Stomach (tissue), 9 donors: ENCODE data around the gene ATAD2B. TPM values are rescaled to one million over a fixed set of nuclear protein-coding genes. Genes with fewer than 3 reads are reported as not detected.

Experiments
- DNase-seq, 2 donors: peaks; one replicate each; pipeline versions ENCODE4 v3.0.0 to v3.0.0-alpha.2; 2013 to 2019
- H3K27ac ChIP-seq, 5 donors: fragments of 200-600 bp in 4 of 5; sonication (generic) in 4 of 5; one replicate each; pipeline ENCODE4 v1.5.1; 2013 to 2019; ENCODE audit warnings: mild to moderate bottlenecking in 1 of 5, moderate library complexity in 1 of 5
- H3K27me3 ChIP-seq, 3 donors: fragments of 200-600 bp; sonication (generic); one replicate each; pipeline ENCODE4 v1.5.1; 2017 to 2019; ENCODE audit warnings: mixed run types in 1 of 3
- H3K36me3 ChIP-seq, 4 donors: fragments of 200-600 bp; sonication (generic); 1 replicate in 3 of 4; 2 replicates in 1 of 4; pipeline ENCODE4 v1.5.1; 2016 to 2019
- H3K4me1 ChIP-seq, 4 donors: fragments of 200-600 bp; sonication (generic); one replicate each; pipeline ENCODE4 v1.5.1; 2016 to 2019
- H3K4me3 ChIP-seq, 4 donors: fragments of 200-600 bp; sonication (generic) in 3 of 4; one replicate each; pipeline ENCODE4 v1.5.1; 2016 to 2019; ENCODE audit warnings: mild to moderate bottlenecking in 1 of 4
- H3K9me3 ChIP-seq, 4 donors: fragments of 200-600 bp; sonication (generic); one replicate each; pipeline ENCODE4 v1.5.1; 2016 to 2019
- CTCF ChIP-seq, 7 experiments: fragments of 450-650 bp in 4 of 7; fragments of 200-600 bp in 3 of 7; sonication (generic) in 3 of 7; IDR thresholded peaks; one replicate each; pipeline ENCODE4 v1.5.1; 2016 to 2019; ENCODE audit warnings: antibody characterized with exemption in 7 of 7, control low read depth in 2 of 7, mild to moderate bottlenecking in 1 of 7
- EP300 ChIP-seq: sonication (generic); formaldehyde crosslinking; IDR thresholded peaks from one replicate; pipeline ENCODE4 v1.6.1; 2017; ENCODE audit warnings: antibody characterized with exemption
- POLR2A ChIP-seq, 4 donors: fragments of 450-650 bp; IDR thresholded peaks; one replicate each; pipeline ENCODE4 v1.6.1; 2016; ENCODE audit warnings: antibody characterized with exemption in 4 of 4, control low read depth in 2 of 4, mild to moderate bottlenecking in 1 of 4, moderate library complexity in 1 of 4
- POLR2AphosphoS5 ChIP-seq, 3 donors: sonication (generic); formaldehyde crosslinking; IDR thresholded peaks; one replicate each; pipeline ENCODE4 v1.6.1; 2016; ENCODE audit warnings: antibody characterized with exemption in 3 of 3
- WGBS, 5 donors: extraction: QIAGEN DNeasy Blood & Tissue Kit in 3 of 5; methylation state at CpG; one replicate each; pipeline versions ENCODE4 v1.1.5 to v1.1.7; 2013 to 2018; 5-methylcytosine and 5-hydroxymethylcytosine counted together
- intact Hi-C: fragments of 100-400 bp; cut with DNase I; formaldehyde crosslinking; loops from one replicate; pipeline ENCODE4 v1.15.1; 2023; ENCODE audit warnings: low total_unique reads
- polyA plus RNA-seq, 3 donors: library from polyadenylated mRNA; stranded (reverse); fragments of 200-250 nt; gene quantifications; one replicate each; pipeline ENCODE4 v1.2.3, GENCODE V29; 2013
- total RNA-seq, 5 donors: library from RNA; depleted of rRNA; stranded (reverse); fragments of >200 nt; gene quantifications; one replicate each; pipeline versions ENCODE4 v1.1.0 to v1.2.3, GENCODE V29; 2014 to 2016
- donor health status: healthy with polysubstance abuse.
- donor health status: Bipolar disorder and iron deficiency.
- donor health status: healthy.

The ATAD2B gene
- total and polyA plus RNA-seq, 8 donors = 2.0 to 67.0 (median 17.2) TPM

- Histone ChIP-seq H3K27me3 (no peaks in the 10 kb centered on the region), H3K36me3 (peaks cover 5 to 28% (median 23%) of the 10 kb centered on the region in 4 donors), H3K27ac (no peak overlapping the region), H3K4me1 (peaks cover 0 to 5% (median 0%) of the 10 kb centered on the region in 4 donors), H3K9me3 (no peaks in the 10 kb centered on the region), H3K4me3 (no peak overlapping the region)
- 80 to 95% (median 93%) methylated on average over 1 of the region's 1 CpG for WGBS, 5 donors
- intact Hi-C loops = no loop called here
- TF ChIP-seq POLR2A (IDR thresholded peaks at IDR 0.05) = no peak
- no peak for TF ChIP-seq EP300
- TF ChIP-seq CTCF (IDR thresholded peaks at IDR 0.05) = no peak
- no peak for TF ChIP-seq POLR2AphosphoS5 (IDR thresholded peaks at IDR 0.05)
- no peak for DNase-seq
Observed at GRCh38 chr2:23838996-23839395, 87.9 kb downstream of the ATAD2B start.

GRCh38 chr2:23838581-23838980 is 88.3 kb downstream of the ATAD2B start:
- Histone ChIP-seq H3K36me3 (peaks cover 5 to 28% (median 23%) of the 10 kb centered on the region in 4 donors), H3K9me3 (no peaks in the 10 kb centered on the region), H3K4me3 (no peak overlapping the region), H3K27ac (no peak overlapping the region), H3K4me1 (peaks cover 0 to 2% (median 0%) of the 10 kb centered on the region in 4 donors), H3K27me3 (no peaks in the 10 kb centered on the region)
- WGBS, 5 donors = 53 to 71% (median 66%) methylated on average over 1 of the region's 1 CpG
- DNase-seq = no peak
- no peak for TF ChIP-seq EP300
- TF ChIP-seq POLR2AphosphoS5 (IDR thresholded peaks at IDR 0.05) = no peak
- no peak for TF ChIP-seq CTCF (IDR thresholded peaks at IDR 0.05)
- no peak for TF ChIP-seq POLR2A (IDR thresholded peaks at IDR 0.05)
- intact Hi-C loops = no loop called here

- Histone ChIP-seq H3K27me3 (no peaks in the 10 kb centered on the region), H3K4me1 (no peaks in the 10 kb centered on the region), H3K36me3 (peaks cover 5 to 29% (median 23%) of the 10 kb centered on the region in 4 donors), H3K4me3 (no peak overlapping the region), H3K27ac (no peak overlapping the region), H3K9me3 (no peaks in the 10 kb centered on the region)
- TF ChIP-seq POLR2A (IDR thresholded peaks at IDR 0.05) (no peak), EP300 (no peak), POLR2AphosphoS5 (IDR thresholded peaks at IDR 0.05) (no peak), CTCF (IDR thresholded peaks at IDR 0.05) (no peak)
- intact Hi-C loops = no loop called here
- 96 to 100% (median 98%) methylated on average over 1 of the region's 1 CpG for WGBS, 5 donors
- DNase-seq = no peak
Observed at GRCh38 chr2:23837871-23838270, 89.1 kb downstream of the ATAD2B start.

GRCh38 chr2:23836971-23837565 is 89.9 kb downstream of the ATAD2B start:
- peaks cover 5 to 32% (median 23%) of the 10 kb centered on the region in 4 donors for H3K36me3 ChIP-seq
- TF ChIP-seq EP300 (no peak), CTCF (IDR thresholded peaks at IDR 0.05) (no peak), POLR2AphosphoS5 (IDR thresholded peaks at IDR 0.05) (no peak), POLR2A (IDR thresholded peaks at IDR 0.05) (no peak)
- no peak overlapping the region for H3K27ac ChIP-seq
- intact Hi-C loops = no loop called here
- H3K4me1 ChIP-seq = no peaks in the 10 kb centered on the region
- DNase-seq = no peak
- no peaks in the 10 kb centered on the region for H3K27me3 ChIP-seq
- WGBS, 5 donors = 90 to 98% (median 97%) methylated on average over 5 to 9 of the region's 9 CpGs
- H3K9me3 ChIP-seq = no peaks in the 10 kb centered on the region
- no peak overlapping the region for H3K4me3 ChIP-seq
